OCI-LY1 (cell line): ENCODE measurements around the gene STK32C.

Experiments used
- CTCF ChIP-seq: fragments of 200-600 bp; sonication (generic), shearing (Covaris generic); IDR thresholded peaks from 2 replicates; pipeline ENCODE4 v1.5.1; 2017; ENCODE audit warnings: mild to moderate bottlenecking, antibody characterized with exemption, low read length, moderate library complexity, mixed read lengths
- EZH2 ChIP-seq: fragments of 200-600 bp; sonication (generic), shearing (Covaris generic); IDR thresholded peaks from 2 replicates; pipeline ENCODE4 v1.8.0; 2017; ENCODE audit warnings: borderline replicate concordance, mixed run types, mild to moderate bottlenecking, antibody characterized with exemption, low read length, moderate library complexity, mixed read lengths

GRCh38 chr10:132164761-132165278, 142.9 kb downstream of the STK32C start:
- TF ChIP-seq CTCF, result no peak
- TF ChIP-seq EZH2, result no peak
